Measurements from ENCODE around the gene RAN. TPM values are rescaled to one million over a fixed set of nuclear protein-coding genes. Genes with fewer than 3 reads are reported as not detected.
"Not testable (repeated sequence)": the region's sequence is repeated elsewhere in the genome, so short reads cannot be mapped to it uniquely, and the experiment has no call there.

The RAN gene
- total RNA-seq, 1 donor from 2014 or later: 471 TPM

- H3K9me3 Mint-ChIP-seq (ENCODE audit: unreplicated experiment): no peaks in the 10 kb centered on the region
- H3K36me3 Mint-ChIP-seq (ENCODE audit: unreplicated experiment): no peaks in the 10 kb centered on the region
- peak overlapping the region; percentile 61 for H3K4me3 Mint-ChIP-seq (ENCODE audit: unreplicated experiment)
- H3K27ac Mint-ChIP-seq (ENCODE audit: unreplicated experiment): peak overlapping the region; percentile 6
- TF ChIP-seq CTCF (IDR thresholded peaks at IDR 0.05): no peak
- DNase-seq (ENCODE audit: extremely low spot score, unreplicated experiment): no peak
- H3K4me1 Mint-ChIP-seq (ENCODE audit: unreplicated experiment): peaks cover 29% of the 10 kb centered on the region
- H3K27me3 Mint-ChIP-seq (ENCODE audit: unreplicated experiment): no peaks in the 10 kb centered on the region
These were observed 32.0 kb upstream of the RAN start for GRCh38 chr12:130839770-130840404.

- DNase-seq (ENCODE audit: extremely low spot score, unreplicated experiment): no peak
- Mint-ChIP-seq H3K4me1 (ENCODE audit: unreplicated experiment) (peaks cover 14% of the 10 kb centered on the region), H3K4me3 (ENCODE audit: unreplicated experiment) (no peak overlapping the region), H3K9me3 (ENCODE audit: unreplicated experiment) (no peaks in the 10 kb centered on the region), H3K27ac (ENCODE audit: unreplicated experiment) (no peak overlapping the region), H3K27me3 (ENCODE audit: unreplicated experiment) (peaks cover 4% of the 10 kb centered on the region), H3K36me3 (ENCODE audit: unreplicated experiment) (no peaks in the 10 kb centered on the region)
- TF ChIP-seq CTCF (IDR thresholded peaks at IDR 0.05): no peak
These were observed 25.5 kb upstream of the RAN start for GRCh38 chr12:130846369-130846768.

GRCh38 chr12:130847112-130847511 is 24.8 kb upstream of the RAN start:
- Mint-ChIP-seq H3K27me3 (ENCODE audit: unreplicated experiment) (peaks cover 4% of the 10 kb centered on the region), H3K9me3 (ENCODE audit: unreplicated experiment) (no peaks in the 10 kb centered on the region), H3K36me3 (ENCODE audit: unreplicated experiment) (no peaks in the 10 kb centered on the region), H3K27ac (ENCODE audit: unreplicated experiment) (no peak overlapping the region), H3K4me1 (ENCODE audit: unreplicated experiment) (peaks cover 14% of the 10 kb centered on the region), H3K4me3 (ENCODE audit: unreplicated experiment) (no peak overlapping the region)
- no peak for DNase-seq (ENCODE audit: extremely low spot score, unreplicated experiment)
- TF ChIP-seq CTCF (IDR thresholded peaks at IDR 0.05): no peak

GRCh38 chr12:130848105-130848504 is 23.8 kb upstream of the RAN start:
- not testable (repeated sequence) for H3K9me3 Mint-ChIP-seq (ENCODE audit: unreplicated experiment); H3K27ac Mint-ChIP-seq (ENCODE audit: unreplicated experiment); DNase-seq (ENCODE audit: extremely low spot score, unreplicated experiment); H3K4me3 Mint-ChIP-seq (ENCODE audit: unreplicated experiment); H3K27me3 Mint-ChIP-seq (ENCODE audit: unreplicated experiment); H3K36me3 Mint-ChIP-seq (ENCODE audit: unreplicated experiment)
- peaks cover 14% of the 10 kb centered on the region for H3K4me1 Mint-ChIP-seq (ENCODE audit: unreplicated experiment)

- H3K4me3 Mint-ChIP-seq (ENCODE audit: unreplicated experiment); H3K36me3 Mint-ChIP-seq (ENCODE audit: unreplicated experiment): not testable (repeated sequence)
- H3K4me1 Mint-ChIP-seq (ENCODE audit: unreplicated experiment): peaks cover 14% of the 10 kb centered on the region
These were observed 23.0 kb upstream of the RAN start for GRCh38 chr12:130848785-130849305.

GRCh38 chr12:130849561-130850417 is 22.1 kb upstream of the RAN start:
- H3K36me3 Mint-ChIP-seq (ENCODE audit: unreplicated experiment): no peaks in the 10 kb centered on the region
- H3K4me3 Mint-ChIP-seq (ENCODE audit: unreplicated experiment): no peak overlapping the region
- no peak for TF ChIP-seq CTCF (IDR thresholded peaks at IDR 0.05)
- H3K27ac Mint-ChIP-seq (ENCODE audit: unreplicated experiment): no peak overlapping the region
- H3K27me3 Mint-ChIP-seq (ENCODE audit: unreplicated experiment): peaks cover 17% of the 10 kb centered on the region
- H3K9me3 Mint-ChIP-seq (ENCODE audit: unreplicated experiment): no peaks in the 10 kb centered on the region
- DNase-seq (ENCODE audit: extremely low spot score, unreplicated experiment): no peak
- H3K4me1 Mint-ChIP-seq (ENCODE audit: unreplicated experiment): peaks cover 14% of the 10 kb centered on the region

More at GRCh38 chr12:130848785-130849305, 23.0 kb upstream of the RAN start:
- not testable (repeated sequence) for H3K27me3 Mint-ChIP-seq (ENCODE audit: unreplicated experiment); DNase-seq (ENCODE audit: extremely low spot score, unreplicated experiment); H3K9me3 Mint-ChIP-seq (ENCODE audit: unreplicated experiment); H3K27ac Mint-ChIP-seq (ENCODE audit: unreplicated experiment)

Measured in osteocyte (in vitro differentiated cells).